Myocyte (in vitro differentiated cells): ENCODE measurements around the gene CUL4B. TPM values are rescaled to one million over a fixed set of nuclear protein-coding genes. Genes with fewer than 3 reads are reported as not detected.
A peak's percentile ranks its signal among the peaks of the same experiment; 100 is the strongest.
"Not testable (repeated sequence)": the region's sequence is repeated elsewhere in the genome, so short reads cannot be mapped to it uniquely, and the experiment has no call there.

Experiments
- DNase-seq: peaks from one replicate; pipeline ENCODE4 v3.0.0-alpha.2; 2012; ENCODE audit warnings: low read depth
- polyA plus RNA-seq: library from polyadenylated mRNA; unstranded; fragments of >200 nt; gene quantifications from one replicate; pipeline ENCODE4 v1.2.1, GENCODE V29; 2012; ENCODE audit warnings: missing spikeins
- total RNA-seq: library from RNA; depleted of rRNA; stranded (reverse); fragments of >200 nt; gene quantifications from 2 replicates; pipeline ENCODE4 v1.2.3, GENCODE V29; 2014

CUL4B gene
- 24.4 and 26.1 TPM in 2 replicates for total RNA-seq
- polyA plus RNA-seq = 14.4 TPM

DNA sequence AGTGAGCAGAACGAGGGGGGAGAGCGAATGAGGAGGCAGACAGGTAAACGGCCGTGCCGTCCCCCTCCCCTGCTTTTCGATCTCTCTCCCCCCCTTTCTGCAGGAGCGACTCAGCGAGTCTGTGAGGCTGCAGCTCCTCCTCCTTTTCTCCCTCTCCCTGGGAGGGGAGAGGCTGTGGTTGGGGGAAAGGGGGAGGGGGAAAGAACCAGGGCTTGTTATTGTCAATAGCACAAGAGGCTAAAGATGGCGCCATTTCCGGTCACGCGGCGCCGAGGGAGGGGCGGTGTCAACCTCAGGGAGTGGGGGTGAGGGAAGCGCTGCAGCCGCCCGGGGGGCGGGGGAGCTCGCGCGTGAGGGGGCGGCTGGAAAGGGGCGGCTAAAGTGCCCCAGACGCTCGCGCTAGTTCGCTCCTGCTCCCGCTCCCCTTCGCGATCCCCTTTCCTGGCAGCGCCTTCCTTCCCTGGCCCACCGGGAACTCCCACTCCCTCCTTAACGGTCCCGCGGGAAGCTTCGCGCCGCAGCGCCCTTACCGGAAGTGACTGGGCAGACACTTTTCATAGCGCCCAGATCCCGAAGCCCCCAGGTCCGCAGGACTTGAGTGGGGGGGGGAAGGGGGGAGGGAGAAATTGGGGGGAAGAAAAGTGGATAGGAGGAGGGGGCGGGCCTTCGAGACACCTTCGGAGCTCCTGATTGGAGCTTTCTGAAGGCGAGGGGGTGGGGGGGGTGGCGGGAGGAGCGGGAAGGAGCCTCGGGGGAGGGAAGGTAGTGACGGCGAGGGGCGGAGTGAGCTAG, at the start of gene CUL4B:
TSS of gene CUL4B (minus strand) at position 121 of the 792 bp plus-strand sequence. CDS start 324 bp downstream, outside the sequence.
- DNase-seq = peak; percentile 94

DNA sequence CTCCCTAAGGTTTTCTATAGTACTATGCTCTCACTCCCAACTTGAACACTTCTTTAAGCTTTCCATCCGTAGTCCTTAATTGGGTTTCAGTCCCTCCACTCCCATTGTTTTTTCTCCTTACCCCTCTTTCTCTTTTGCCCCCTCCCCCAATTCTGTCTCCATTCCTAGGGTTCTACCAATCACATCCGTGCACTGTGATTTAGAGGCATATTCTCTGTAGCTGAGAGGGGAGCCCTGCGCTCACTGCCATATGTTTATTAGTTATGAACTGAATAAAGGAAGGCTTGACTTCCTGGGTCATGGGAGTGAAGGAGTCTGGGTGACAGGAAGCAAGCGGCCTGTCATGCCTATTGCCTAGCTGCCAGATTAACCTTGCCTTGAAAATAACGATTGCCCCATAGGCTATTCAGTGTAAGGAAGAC, 43.6 kb upstream of the CUL4B start:
- DNase-seq = peak; percentile 40

DNA sequence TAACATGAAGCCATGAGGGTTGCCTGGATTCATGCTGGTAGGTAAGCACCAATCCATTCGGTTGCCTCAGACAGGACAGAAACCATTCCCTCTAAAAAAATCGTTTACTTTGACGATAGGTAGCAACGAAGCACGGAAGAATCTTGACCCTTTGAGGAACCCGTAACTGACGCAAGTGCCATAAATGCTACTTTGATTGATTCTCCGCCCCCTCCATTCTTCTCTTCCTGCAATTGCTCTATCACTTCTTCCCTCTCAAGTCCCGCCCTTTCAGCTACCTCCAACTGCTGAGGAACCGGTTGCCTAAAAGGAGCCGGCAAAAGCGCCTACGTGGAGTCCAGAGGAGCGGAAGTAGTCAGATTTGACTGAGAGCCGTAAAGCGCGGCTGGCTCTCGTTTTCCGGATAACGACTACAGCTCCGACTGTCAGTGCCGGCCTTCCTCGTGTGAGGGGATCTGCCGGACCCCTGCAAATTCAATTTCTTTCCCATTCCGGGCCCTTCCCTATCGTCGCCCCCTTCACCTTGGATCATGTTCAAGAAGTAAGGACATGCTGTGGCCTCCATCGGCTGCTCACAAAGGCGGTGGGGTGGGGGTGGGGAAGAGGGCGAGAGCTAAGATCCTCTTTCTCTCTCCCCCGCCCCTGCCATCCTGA, 43.1 kb upstream of the CUL4B start, which contains the start of gene MCTS1:
TSS of gene MCTS1 (plus strand) at position 395 of the 654 bp plus-strand sequence. CDS start at position 531, 136 bp downstream.
- peak; percentile 89 for DNase-seq

DNA sequence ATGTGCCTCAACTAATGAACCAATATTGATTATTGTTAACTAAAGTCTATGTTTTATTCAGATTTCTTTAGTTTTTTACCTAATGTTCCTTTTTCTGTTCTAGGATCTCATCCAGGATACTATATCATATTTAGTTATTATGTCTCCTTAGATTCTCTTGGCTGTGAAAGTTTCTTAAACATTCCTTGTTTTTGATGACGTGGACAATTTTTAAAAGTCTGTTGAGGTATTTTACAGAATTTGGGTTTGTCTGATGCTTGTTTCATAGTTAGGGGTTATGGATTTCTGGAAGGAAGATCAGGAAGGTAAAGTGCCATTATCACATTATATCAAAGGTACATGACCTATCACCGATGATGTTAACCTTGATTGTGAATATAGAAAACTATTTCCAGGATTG, 24.9 kb upstream of the CUL4B start:
- no peak for DNase-seq

DNA sequence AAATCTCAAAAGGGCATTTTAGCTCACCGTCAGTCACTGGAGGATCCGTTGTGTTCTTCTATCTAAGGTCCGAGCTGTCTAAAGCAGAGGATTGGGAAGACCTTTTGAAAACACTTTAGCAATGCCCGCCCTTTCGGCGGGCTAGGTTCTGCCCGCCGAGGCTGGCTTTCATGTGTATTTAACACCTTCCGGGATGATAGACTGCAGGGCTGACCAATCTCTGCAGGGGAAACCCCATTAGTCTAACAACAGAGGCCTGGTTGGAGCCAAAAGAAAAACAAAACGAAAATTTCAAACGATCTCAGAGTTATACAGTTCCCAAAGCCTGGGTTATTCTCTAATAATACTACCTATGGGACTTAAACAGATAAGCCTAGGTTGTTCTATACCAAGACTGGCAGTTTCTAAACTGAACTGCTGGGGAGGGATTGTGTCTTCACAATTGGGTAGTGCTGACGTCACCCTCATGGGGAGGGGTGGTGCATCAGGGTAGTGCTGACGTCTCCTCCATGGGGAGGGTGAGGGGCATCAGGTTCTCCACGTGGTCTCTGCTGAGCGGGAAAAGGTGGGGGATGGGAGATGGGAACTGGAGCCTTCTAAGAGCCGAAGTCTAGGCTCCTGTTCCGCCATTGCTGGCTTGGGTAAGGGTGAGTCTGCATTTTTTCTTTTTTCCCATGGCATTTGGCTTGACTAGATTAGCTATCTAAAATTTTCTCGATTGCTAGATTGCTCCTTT, 14.8 kb upstream of the CUL4B start:
- DNase-seq = no peak

DNA sequence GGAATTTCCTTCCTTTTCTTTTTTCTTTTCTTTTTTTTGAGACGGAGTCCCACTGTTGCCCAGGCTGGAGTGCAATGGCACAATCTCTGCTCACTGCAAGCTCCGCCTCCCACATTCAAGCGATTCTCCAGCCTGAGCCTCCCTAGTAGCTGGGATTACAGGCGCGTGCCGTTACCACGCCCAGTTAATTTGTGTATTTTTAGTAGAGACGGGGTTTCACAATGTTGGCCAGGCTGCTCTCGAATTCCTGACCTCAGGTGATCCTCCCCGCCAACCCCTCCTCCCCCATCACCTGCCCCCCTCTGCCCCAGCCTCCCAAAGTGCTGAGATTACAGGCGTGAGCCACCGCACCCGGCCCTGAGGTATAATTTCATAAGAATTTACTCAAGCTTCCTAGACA, 13.0 kb upstream of the CUL4B start:
- DNase-seq = not testable (repeated sequence)

DNA sequence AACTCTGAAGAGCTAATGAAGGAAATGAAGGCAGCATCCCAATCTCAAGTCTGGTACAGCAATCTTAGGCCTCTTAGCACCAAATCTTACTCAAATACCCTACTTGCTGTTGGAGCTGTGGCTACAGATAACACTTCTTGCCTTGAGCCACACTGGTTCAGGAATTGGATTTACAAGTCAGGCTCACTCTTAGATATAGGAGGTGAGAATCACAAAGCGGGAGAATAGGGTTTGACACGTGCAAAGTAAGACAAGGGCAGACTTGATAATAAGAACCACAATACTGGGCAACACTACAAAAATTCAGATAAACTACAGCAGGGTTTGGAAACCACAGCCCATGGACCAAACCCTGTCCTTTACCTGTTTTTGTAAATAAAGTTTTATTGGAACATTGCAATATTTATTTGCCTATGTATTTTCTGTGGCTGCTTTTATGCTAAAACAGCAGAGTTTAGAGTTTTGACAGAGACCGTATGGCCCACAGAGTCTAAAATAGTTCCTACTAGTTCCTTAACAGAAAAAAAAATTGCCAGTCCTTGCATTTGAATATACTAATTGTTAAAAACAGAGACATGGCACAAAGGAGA, 9.3 kb upstream of the CUL4B start:
- DNase-seq = no peak

DNA sequence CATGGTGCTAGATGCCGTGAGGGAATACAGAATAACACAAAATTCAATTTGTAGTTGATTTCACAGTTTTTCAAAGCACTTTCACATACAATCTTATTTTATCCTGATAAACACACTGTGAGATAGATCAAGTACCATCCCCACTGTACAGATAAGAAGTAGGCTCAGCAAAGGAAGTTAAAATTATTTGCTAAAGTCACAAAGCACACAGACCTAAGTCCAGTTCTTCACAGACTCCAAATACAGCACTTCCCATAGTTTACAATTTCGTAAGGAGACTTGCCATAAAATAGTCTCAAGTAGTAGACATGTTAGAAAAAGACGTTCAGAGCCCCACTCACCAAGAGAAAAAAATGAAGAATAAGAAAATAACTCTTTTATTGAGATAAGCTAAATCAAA, 7.8 kb upstream of the CUL4B start:
- no peak for DNase-seq

DNA sequence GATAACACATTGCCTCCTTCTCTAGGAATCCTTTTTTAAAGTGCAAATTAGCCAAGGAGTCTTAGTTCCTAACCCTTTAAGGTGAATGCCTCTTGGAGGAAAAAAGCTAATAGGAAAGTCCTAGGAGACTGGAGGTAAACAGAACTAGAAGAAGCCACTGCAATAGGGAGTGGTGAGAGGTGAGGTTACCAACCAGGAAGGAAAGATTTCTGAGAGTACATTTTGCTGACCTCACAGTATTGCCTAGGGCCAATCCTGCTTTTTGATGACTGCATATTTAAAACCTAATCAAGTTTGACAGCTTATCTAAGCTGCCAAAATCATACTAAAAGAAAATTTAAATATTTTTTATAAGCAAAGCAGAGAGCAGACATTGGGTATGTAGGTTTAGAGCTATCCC, 7.3 kb upstream of the CUL4B start:
- no peak for DNase-seq

DNA sequence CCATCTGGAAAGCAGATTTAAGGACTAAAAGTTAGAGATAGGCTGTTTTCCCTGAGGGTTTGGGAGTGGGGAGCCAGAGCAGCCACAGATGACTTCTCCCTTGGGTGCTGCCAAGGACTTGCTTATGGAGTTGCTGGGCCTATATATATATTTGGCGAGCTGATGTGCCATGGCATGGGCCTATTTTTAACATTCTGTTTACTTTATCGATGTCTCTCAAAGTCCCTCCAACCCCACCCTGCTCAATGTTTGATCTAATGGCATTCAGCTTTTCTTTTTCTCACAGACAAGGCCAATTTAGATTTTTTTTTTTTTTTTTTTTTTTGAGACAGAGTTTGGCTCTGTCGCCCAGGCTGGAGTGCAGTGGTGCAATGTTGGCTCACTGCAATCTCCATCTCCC, 6.1 kb upstream of the CUL4B start:
- DNase-seq = no peak

DNA sequence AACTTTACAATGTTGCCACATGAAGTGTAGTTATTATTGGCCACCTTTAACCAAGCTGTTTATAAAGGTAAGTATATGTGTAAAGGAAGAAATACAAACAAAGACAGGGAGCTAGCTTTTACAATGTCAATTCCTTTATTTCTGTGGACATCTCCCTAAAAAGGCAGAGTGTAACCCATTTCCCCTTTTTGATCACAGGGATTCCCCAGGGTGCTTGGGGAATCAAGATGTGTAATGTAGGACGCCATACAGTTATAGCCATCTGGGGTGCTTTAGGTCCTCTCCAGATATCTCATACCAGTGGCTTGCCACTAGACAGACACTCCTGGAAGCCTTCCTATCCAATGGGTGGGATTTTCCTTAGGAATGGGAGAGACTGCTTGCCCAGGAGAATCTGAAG, 4.2 kb upstream of the CUL4B start:
- no peak for DNase-seq

DNA sequence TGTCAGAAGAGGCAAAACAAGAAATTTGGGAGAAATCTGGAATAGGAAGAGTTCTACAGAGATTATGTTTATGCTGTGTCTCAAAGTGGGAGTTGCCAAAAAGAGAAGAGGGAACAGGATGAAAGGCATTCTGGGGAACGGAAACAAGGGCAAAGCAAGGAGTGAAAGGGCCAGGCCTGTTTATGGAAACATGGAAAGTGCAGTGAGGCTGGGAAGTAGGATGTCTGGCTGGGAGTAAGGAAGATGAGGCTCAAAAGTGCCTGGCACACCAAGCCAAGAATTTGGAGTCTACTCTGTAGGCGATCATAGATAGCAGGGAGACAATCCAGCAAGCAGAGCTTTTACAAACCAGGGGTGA, 1.8 kb upstream of the CUL4B start:
- DNase-seq = no peak

DNA sequence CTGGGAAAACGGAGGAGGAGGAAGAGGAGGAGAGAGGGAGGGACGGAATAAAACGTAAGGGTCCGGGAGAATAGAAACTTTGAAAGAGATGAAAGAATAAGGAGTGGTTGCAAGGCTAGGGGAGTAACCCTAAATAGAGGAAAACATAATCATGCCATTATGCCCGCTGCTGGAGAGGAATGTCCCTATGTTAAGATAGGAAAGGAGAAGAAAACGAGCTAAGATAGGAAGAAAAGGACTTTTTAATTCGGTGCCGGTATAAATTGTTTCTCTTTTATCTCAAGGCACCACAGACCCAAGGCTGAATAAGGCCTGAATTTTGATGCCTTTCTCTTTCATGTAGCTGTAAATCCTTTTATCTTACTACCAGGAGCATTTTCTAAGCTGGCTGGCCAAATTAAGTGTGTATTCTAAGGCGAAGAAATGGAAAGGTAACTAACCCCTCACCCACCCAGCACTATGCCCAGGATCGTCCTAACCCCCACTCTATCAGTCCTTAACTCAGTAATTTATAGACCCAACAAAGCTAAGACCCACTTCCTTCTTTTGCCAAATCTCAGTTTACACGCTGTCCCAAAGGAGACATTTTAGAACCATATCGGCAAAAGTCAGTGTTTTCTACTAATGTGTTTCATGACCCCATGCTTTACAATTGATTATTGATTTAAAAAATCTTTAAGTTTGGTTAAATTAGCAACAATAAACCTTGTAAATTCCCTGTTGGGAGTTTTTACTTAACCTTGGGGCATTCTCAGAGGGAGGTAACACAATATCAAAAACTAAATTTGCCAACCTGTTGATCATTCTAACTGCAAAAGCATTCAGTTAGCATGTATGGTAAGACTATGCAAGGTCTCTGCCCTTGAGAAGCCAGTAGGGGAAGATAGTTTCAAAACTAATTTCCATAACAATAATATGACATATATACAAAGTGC, 1.1 kb upstream of the CUL4B start:
- peak; percentile 1 for DNase-seq

DNA sequence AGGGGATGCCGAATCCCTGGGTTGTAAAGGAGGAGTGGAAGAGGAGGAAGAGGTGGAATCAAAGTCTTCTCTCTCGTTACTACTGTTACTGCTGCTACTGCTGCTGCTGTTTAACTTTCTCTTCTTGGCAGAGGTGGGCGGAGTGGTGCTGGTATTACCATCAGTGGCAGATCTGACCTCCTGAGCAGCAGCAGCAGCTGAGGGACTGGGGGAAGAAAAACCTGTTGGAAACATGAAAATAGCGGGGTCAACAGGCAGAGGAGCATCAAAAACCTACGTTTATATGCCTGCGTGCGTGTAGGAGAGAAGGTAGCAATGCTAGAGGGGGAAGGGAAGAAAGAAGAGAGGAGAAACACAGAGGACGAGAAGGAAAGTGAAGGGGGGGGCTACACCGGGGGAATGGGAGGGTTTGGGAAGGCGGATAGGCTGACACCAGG, 339 bp downstream of the CUL4B start:
- DNase-seq = peak; percentile 50

DNA sequence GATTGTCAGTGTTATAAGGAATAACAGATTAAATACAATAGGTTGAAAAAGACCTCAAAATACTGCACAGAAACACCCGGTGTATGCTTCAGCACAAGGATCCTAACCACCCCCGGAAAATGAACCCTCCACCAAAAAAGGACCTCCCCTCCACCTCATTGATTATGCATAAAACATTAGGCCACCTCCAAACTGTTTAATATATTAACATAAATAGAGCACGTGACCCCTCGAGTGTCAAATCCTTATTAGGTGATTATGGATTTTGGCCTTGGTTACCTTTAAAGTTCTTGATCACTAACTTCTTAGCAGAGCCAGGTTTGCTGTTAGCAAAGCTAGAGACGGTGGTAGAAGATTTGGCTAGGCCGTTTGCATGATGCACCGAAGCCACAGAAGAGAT, 958 bp downstream of the CUL4B start:
- DNase-seq = peak; percentile 0

DNA sequence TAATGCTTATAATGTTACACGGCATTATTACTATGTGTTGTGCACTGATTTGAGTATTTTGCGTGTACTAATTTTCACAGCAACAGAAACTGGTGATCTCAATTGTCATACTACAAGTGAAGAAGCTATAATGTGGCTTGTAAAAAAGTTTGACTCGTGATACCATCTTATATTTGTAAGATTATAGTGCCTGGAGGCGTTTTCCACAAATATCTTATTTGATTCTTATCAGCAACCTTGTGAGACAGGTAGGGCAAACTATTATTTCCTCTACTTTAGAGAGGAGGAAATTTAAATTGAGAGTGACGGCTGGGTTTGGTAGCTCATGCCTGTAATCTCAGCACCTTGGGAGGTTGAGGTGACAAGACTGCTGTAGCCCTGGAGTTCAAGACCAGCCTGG, 4.5 kb downstream of the CUL4B start:
- DNase-seq = no peak

DNA sequence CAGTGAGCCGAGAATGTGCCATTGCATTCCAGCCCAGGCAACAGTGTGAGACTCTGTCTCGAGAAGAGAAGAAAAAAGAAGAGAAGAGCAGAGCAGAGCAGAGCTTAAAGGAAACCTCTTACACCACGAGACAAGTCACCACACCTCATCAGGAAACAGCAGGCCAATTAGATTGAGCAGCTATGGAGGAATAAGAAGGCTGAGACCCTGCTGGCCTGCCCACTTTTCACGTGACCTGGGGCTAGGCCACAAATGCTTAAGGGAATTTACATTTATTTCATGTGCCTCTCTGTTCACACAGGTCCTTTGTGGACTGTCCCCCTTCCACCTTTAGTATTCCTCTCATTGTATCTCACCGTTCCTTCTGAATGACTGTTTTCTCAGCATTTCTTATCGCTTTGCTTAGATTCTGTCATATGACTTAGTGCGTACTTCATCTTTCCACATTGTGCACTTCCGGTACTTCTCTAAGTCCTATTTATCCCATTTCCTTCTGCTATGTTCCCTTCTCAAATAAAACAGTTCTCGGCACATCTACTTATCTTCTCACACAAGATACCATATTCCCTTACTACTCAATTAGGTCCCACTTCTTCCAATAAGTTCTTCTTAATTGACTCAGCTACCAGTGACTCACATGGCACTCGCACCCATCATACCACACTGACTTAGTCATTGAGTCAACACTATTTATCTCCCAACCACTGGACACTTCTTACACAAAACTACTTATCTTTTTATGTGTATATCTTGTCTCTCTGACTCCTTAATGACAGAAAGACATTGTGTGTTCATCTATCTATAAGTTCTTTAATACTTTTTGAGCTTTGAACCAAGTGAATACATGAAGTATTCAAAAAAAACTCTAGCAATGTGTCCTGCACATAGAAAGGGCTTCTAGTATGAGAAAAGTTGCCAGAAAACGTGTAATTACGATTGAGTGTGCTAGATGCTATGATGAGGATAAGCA, 11.0 kb downstream of the CUL4B start:
- DNase-seq = peak; percentile 60

DNA sequence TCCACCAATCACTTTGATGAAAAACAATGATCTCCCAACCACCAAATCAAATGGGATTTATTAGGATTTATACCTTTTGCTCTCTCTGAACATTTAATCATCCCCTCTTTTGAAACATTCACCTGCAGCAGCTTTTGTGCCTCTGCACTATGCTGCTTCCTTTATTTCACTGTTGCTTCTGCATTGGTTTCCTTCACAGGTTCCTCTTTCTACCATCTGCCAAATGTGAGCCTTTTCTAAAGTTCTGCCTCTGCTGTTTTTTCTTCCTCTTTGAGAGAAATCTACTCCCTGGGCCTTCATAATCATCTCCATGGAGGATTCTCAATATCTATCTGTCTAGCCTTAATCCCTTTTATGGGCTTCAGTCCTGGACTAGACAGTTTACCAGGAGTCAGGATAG, 24.7 kb downstream of the CUL4B start:
- DNase-seq = no peak
